ENCODE results near the gene TRO.

- TF ChIP-seq EGR1 (IDR thresholded peaks at IDR 0.05), result no peak
- TF ChIP-seq USF1 (IDR thresholded peaks at IDR 0.05), result no peak
- TF ChIP-seq REST (IDR thresholded peaks at IDR 0.05; ENCODE audit: low read depth), result no peak
- TF ChIP-seq TEAD4 (IDR thresholded peaks at IDR 0.05), result no peak
- TF ChIP-seq TAF1 (IDR thresholded peaks at IDR 0.05; ENCODE audit: low read depth), result no peak
- TF ChIP-seq MAX (IDR thresholded peaks at IDR 0.05), result no peak
- no peak for TF ChIP-seq RAD21 (IDR thresholded peaks at IDR 0.05; ENCODE audit: low read depth)
- no peak for TF ChIP-seq EP300 (IDR thresholded peaks at IDR 0.05; ENCODE audit: borderline replicate concordance)
- no peak for TF ChIP-seq TCF12 (IDR thresholded peaks at IDR 0.05; ENCODE audit: low read depth)
- no peak for TF ChIP-seq CEBPB (IDR thresholded peaks at IDR 0.05)
- no peak for TF ChIP-seq NFIC (IDR thresholded peaks at IDR 0.05)
- TF ChIP-seq CREB1 (IDR thresholded peaks at IDR 0.05; ENCODE audit: low read depth), result no peak
- no peak for TF ChIP-seq FOXM1 (IDR thresholded peaks at IDR 0.05; ENCODE audit: borderline replicate concordance, low read depth)
- no peak for TF ChIP-seq ZBTB7A (IDR thresholded peaks at IDR 0.05; ENCODE audit: low read depth)
Measured at GRCh38 chrX:54909941-54910340, 10.7 kb upstream of the TRO start.
